ENCODE measurements around the gene SGMS1.
"Not testable (repeated sequence)": the region's sequence is repeated elsewhere in the genome, so short reads cannot be mapped to it uniquely, and the experiment has no call there.

The SGMS1 gene

GRCh38 chr10:50536617-50537240 lies 87.0 kb downstream of the SGMS1 start:
- no peak for DNase-seq (ENCODE audit: low spot score)

GRCh38 chr10:50534748-50535376 lies 88.9 kb downstream of the SGMS1 start:
- not testable (repeated sequence) for DNase-seq (ENCODE audit: low spot score)

- no peak for DNase-seq (ENCODE audit: low spot score)
These were observed 90.5 kb downstream of the SGMS1 start for GRCh38 chr10:50533296-50533695.

DNA sequence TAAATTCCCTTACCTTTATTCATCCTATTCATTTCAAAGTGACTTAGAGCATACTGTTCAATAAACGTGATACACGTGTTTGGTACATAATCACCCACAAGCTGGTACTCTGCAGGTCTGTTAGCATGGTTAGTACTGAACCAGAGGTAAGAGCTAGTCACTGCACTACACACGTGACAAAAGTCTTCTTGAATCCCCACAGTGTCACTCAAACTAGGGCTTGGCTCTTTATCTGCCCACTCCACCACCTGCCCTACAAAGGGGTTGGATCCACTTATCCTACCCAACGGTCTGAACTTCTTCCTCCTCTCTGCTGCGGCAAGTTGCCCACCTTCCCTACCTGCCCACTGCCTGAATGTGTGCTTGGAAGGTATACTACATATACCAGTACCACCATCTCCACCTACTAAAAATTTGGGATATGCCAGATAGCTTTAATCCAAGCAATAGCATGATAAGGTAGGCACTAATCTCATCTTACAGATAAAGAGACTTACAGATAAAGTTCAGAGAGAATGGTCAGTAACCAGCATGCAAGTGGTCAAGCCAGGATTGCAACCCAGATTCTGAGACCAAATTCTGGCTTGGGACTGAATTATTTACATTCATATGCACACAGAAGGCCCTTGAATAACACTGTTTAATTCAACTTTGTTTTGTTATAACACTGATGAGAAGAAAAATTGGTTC lies 92.2 kb downstream of the SGMS1 start:
- no peak for DNase-seq (ENCODE audit: low spot score)

DNA sequence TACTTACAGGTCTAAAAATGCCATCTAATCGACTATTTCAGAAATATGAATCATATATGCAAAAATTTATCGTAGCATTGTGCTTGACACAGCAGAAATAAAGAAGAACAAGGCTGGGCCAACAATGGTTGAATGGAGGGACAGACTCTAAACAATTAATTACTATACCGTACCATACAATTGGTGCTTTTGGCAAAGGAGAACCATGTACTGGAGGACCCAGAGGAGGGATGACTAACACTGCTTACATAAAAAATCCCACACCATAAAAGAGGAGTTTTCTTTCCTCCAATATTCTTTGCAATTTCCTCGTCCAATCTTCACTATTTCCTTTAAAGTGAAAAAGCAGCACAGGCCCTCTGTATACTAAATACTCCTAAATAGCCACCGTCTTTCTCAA lies 94.1 kb downstream of the SGMS1 start:
- no peak for DNase-seq (ENCODE audit: low spot score)

DNA sequence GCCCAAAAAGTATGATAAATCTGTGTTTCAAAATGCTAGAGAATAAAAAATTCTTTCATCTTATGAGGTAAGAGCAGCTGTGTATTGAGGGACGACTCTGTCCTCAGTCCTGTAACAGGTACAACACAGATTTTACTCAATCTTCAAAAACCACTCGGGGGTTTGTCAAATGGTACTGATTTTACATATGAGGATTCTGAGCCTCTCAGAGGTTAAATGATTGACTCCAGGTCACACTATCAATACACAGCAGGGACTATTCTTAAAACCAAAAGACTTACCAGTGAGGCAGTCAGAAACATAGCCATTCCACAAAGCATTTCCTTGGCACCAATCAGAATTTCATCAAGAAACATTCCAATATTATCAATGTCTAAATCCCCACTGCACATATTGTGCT lies 95.5 kb downstream of the SGMS1 start:
- DNase-seq (ENCODE audit: low spot score): no peak

DNA sequence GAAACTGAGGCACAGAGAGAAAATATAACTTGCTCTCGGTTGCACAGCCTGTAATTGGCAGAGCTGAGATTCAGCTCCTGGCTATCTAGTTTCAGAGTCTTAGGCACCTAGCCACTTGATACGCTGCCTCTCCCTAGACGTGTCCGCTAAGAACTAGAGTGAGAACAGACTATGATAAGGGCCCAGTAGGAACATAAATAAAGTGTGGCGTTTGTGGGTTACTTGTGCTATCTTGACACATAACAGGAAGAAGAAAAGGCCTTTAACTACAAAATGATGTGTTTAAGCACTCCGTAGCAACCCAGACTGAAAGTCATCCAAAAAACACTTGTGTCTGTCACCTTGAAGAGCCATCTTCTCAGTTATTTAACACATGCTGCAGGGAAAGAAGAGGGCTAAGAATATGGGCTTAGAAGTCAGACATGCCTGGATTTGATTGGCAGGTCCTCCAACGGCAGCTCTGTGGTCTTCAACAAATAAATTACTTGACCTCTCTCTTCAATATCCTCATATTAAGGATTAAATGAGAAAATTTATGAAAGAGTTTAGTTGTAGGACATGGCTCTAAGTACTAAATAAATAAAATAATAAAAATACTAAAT lies 96.2 kb downstream of the SGMS1 start:
- no peak for DNase-seq (ENCODE audit: low spot score)

DNA sequence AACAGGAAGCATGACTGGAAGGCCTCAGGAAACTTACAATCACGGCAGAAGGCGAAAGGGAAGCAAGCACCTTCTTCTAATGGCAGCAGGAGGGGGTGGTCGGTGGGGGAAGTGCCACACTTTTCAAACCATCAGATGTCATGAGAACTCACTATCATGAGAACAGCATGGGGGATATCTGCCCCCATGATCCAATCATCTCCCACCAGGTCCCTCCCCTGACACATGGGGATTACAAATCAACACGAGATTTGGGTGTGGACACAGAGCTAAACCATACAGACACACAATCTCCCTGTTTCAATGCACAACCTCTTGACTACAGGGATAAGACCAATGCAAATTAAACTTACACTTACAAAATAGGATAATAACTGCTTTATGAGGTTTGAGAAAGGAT lies 97.6 kb downstream of the SGMS1 start:
- DNase-seq (ENCODE audit: low spot score): no peak

GRCh38 chr10:50523357-50523756 lies 100.4 kb downstream of the SGMS1 start:
- DNase-seq (ENCODE audit: low spot score): no peak

GRCh38 chr10:50522908-50523307 lies 100.8 kb downstream of the SGMS1 start:
- DNase-seq (ENCODE audit: low spot score): no peak

DNA sequence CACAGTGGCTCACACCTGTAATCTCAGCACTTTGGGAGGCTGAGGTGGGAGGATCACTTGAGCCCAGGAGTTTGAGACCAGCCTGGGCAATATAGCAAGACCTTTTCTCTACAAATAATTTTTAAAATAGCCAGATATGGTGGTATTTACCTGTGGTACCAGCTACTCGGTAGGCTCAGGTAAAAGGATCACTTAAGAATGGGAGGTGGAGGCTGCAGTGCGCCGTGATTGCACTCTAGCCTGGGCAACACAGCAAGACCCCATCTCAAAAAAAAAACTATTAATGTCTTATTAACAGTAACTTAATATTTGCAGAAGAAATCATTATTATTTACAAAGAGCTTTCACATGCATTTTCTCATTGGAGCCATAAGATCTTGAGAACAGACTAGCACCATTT lies 103.6 kb downstream of the SGMS1 start:
- no peak for DNase-seq (ENCODE audit: low spot score)

GRCh38 chr10:50517626-50518025 lies 106.1 kb downstream of the SGMS1 start:
- no peak for DNase-seq (ENCODE audit: low spot score)

DNA sequence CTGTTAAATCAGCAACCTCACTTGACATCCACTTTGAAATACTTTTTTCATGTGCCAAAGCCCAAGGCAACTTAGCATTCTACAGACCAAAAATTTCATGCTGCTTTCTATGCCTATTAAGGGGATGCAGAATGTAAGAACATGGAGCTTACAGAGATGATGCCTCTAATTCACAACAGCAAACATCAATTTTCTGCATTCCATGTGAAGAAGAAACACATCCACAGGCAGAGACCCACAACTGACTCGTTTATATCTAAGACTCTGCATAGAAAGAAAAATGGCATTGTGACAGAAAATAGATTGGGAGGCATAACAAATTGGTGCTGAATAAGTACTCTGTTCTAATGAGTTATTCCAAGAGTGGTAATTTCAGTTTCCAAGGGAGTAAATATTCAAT lies 107.6 kb downstream of the SGMS1 start:
- DNase-seq (ENCODE audit: low spot score): no peak

- DNase-seq (ENCODE audit: low spot score): no peak
These were observed 108.3 kb downstream of the SGMS1 start for GRCh38 chr10:50515420-50515819.

- no peak for DNase-seq (ENCODE audit: low spot score)
These were observed 108.8 kb downstream of the SGMS1 start for GRCh38 chr10:50514995-50515394.

GRCh38 chr10:50513956-50514355 lies 109.8 kb downstream of the SGMS1 start:
- DNase-seq (ENCODE audit: low spot score): no peak

- no peak for DNase-seq (ENCODE audit: low spot score)
These were observed 110.9 kb downstream of the SGMS1 start for GRCh38 chr10:50512743-50513416.

- no peak for DNase-seq (ENCODE audit: low spot score)
These were observed 111.6 kb downstream of the SGMS1 start for GRCh38 chr10:50512214-50512595.

DNA sequence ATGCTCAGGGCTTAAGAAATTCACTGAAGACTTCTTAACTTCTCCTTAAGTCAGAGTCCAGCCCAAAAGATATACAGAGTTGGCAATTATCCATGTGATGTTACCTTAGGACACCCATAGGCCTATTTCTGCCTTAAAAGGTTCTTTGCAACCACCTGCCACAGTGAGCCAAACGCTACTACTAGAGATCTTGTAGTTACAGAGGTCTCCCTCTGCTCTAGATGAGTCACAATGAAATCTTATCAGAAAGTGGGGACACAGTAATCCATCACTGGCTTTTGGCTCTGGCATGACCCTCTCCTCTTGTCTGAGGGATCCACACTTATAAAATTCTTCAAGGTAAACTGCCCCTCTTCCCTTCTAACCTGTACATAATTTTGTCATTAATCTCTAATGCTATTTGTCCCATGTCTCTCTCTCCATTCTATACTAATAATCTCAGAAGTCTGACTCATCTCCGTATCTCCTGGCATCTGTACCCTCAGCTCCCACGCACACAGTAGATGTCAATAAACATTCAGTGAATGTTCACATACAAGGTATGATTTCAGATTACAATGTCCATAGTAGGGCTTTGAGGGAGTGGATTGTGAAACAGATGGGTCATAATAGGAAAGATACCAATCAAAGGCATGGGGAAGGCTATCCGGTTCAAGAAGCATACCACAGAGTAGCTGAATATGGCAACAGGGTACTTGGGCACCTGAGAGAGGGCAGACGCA lies 112.1 kb downstream of the SGMS1 start:
- DNase-seq (ENCODE audit: low spot score): no peak

- peak; percentile 71 for DNase-seq (ENCODE audit: low spot score)
These were observed 113.0 kb downstream of the SGMS1 start for GRCh38 chr10:50510517-50511473.

All from Ammon's horn (tissue), 1 donor.